SKM-1 treated with dmso at 0.1 percent for 144 hours (cell line): ENCODE measurements around the gene APLP1.
A peak's percentile ranks its signal among the peaks of the same experiment; 100 is the strongest.
"Not testable (repeated sequence)": the region's sequence is repeated elsewhere in the genome, so short reads cannot be mapped to it uniquely, and the experiment has no call there.

ENCODE experiments used
- DNase-seq: peaks from one replicate; lab custom pipeline; 2025; ENCODE audit not compliant: unreplicated experiment; lab: John Stamatoyannopoulos, UW

APLP1 gene

GRCh38 chr19:35868172-35868822 lies at the start of gene APLP1:
Gene APLP1 (plus strand): TSS chr19:35868574. CDS start chr19:35868637, 63 bp downstream.
- no peak for DNase-seq

GRCh38 chr19:35822579-35822978 lies 45.8 kb upstream of the APLP1 start:
- DNase-seq: peak; percentile 50

- no peak for DNase-seq
Observed at GRCh38 chr19:35824150-35824549, 44.2 kb upstream of the APLP1 start.

GRCh38 chr19:35828692-35829301 lies 39.6 kb upstream of the APLP1 start:
- DNase-seq: no peak

GRCh38 chr19:35830986-35831385 lies 37.4 kb upstream of the APLP1 start:
- DNase-seq: no peak

- no peak for DNase-seq
Observed at GRCh38 chr19:35832054-35832453, 36.3 kb upstream of the APLP1 start.

GRCh38 chr19:35833972-35834371 lies 34.4 kb upstream of the APLP1 start:
- no peak for DNase-seq

GRCh38 chr19:35836096-35836495 lies 32.3 kb upstream of the APLP1 start:
- DNase-seq: not testable (repeated sequence)

GRCh38 chr19:35841961-35842595 lies 26.3 kb upstream of the APLP1 start:
- no peak for DNase-seq

- no peak for DNase-seq
Observed at GRCh38 chr19:35842666-35843272, 25.6 kb upstream of the APLP1 start.

- DNase-seq: no peak
Observed at GRCh38 chr19:35843676-35844481, 24.5 kb upstream of the APLP1 start.

- no peak for DNase-seq
Observed at GRCh38 chr19:35844482-35845214, 23.7 kb upstream of the APLP1 start.

- DNase-seq: no peak
Observed at GRCh38 chr19:35845215-35846037, 22.9 kb upstream of the APLP1 start.

GRCh38 chr19:35846038-35846668 lies 22.2 kb upstream of the APLP1 start:
- no peak for DNase-seq

- DNase-seq: no peak
Observed at GRCh38 chr19:35847911-35848310, 20.5 kb upstream of the APLP1 start.

GRCh38 chr19:35848486-35848885 lies 19.9 kb upstream of the APLP1 start:
- DNase-seq: no peak

- DNase-seq: no peak
Observed at GRCh38 chr19:35848919-35849505, 19.4 kb upstream of the APLP1 start.

GRCh38 chr19:35851213-35852028 lies 17.0 kb upstream of the APLP1 start:
- DNase-seq: no peak
